Stimulated activated CD8-positive, alpha-beta memory T cell treated with anti-CD3 and anti-CD28 coated beads, Interleukin-15, amount 100 ng/mL, for 24 hours (primary cell): ENCODE measurements around the gene CTCF.
A peak's percentile ranks its signal among the peaks of the same experiment; 100 is the strongest.
"Not testable (repeated sequence)": the region's sequence is repeated elsewhere in the genome, so short reads cannot be mapped to it uniquely, and the experiment has no call there.

Source experiments
- DNase-seq: peaks from one replicate; pipeline ENCODE4 v3.0.0-alpha.2; 2020; ENCODE audit warnings: low read depth

CTCF gene

DNA sequence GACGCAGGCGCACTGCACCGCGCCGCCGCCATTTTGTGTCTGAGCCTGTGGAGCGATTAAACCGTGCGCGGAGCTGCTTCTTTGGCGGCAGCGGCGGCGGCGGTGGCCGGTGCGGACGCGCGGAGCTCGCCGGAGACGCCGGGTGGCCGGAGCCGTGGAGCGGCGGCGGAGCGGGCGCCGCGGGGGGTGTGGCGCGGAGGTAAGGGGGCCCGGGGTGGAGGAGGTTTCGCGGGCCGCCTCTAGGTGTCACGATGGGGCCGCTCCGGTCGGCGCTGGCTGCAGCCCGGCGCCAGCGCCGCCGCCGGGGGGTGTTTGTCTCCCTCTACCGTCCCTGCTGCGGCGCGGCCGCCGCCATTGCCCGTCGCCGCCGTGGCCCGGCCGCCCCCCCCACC lies at the start of gene CTCF:
Gene CTCF, plus strand, starts transcription at position 1 of the 392 bp plus-strand sequence. CDS start 48,307 bp downstream, outside the sequence.
- DNase-seq, result peak; percentile 60

DNA sequence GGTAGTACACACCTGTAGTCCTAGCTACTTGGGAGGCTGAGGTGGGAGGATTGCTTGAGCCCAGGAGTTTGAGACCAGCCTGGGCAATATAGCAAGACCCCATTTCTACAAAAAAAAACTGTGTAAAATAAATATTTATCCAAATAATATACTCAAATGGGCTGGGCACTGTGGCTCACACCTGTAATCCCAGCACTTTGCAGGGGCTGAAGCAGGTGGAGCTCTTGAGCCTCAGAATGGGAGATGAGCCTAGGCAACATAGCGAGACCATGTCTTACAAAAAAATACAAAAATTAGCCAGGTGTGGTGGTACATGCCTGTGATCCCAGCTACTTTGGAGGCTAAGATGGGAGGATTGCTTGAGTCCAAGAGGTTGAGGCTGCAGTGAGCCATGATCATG lies 48.4 kb upstream of the CTCF start:
- not testable (repeated sequence) for DNase-seq

- DNase-seq, result no peak
These were observed 47.9 kb upstream of the CTCF start for GRCh38 chr16:67514382-67514828.

DNA sequence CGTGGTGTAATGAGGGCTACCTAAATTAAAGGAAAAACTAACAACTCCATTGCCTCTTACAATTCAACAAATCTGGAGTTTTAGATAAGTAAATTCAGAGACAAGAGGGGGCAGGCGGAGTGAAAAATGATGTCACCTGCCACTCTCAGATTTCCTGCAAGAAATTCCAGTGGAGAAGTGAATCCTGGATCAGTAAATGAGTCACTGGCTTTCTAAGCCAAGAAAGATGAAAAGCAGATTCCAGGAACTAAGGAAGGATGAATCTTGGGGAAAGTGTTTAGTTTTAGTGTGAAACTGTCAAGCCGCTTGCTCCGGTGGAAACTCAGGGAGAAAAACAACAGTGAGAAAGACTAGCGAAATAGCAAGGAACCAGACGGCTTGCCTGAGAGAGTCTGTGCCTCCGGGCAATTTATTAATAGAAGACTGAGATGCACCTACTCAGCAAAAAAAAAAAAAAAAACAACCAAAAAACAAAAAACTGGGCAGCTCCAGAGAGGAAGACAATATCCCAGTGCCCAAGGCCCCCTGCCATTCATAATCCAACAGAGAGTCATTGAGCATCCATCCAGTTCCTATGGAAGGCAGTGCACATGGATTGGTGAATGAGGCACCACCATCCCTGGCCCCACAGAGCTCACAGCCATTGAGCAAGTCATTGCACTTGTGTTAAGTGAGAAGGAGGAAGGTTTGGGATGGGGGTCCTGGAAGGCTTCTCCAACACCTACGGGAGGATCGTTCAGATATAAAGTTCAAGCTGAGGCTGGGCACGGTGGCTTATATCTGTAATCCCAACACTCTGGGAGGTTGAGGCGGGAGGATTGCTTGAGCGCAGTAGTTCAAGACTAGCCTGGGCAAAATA lies 45.8 kb upstream of the CTCF start:
- DNase-seq, result no peak

GRCh38 chr16:67517155-67517445 lies 45.2 kb upstream of the CTCF start:
- DNase-seq, result no peak

DNA sequence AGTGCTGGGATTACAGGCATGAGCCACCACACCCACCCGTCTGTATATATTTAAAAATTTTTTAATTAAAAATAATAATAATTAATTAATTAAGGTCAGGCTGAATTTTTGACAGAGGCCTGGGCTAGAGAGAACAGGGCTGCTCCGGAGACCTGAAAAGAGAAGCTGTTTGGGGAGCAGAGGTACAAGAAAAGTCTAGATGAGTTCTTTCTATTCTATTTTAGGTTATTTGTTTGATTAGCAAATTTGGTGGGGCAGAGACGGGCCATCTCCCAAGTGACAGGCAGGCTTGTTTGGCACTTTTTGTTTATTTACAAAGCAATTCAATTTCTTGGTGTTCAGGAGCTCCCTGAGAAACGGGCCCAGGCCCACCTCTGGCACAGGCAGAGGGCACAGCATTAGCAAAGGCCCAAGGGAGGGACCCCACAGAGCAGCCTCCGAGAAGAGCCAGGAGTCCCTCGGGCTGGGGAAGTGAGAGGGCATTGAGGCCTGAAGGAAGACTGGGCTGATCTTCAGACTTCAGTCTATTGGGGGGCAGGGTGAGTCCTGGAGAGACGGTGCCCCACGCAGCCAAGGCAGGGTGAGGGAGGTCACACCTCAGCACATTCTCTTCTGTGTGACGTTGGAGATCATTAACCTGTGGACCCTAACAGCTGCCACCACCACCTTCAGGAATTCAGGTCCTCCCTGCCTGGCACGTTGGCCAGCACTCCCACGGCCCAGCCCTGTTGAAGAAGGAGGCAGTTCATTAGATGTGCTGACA lies 44.5 kb upstream of the CTCF start:
- no peak for DNase-seq

DNA sequence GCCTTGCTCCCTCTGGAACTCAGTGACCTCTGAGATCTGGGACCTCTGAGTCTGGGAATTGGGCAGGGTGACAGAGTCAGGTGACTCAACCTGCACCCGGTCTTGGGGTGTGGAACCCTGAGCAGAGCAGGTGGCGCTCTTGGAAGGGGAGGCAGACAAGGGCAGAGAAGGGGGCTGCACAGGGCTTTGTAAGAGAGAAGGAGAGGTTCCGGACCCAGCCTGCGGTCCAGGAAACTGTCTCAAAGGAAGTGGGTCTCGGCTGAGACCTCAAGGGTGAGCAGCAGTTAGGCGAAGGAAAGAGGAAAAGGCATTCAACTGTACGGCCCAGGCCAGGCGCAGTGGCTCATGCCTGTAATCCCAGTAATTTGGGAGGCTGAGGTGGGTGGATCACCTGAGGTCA lies 43.6 kb upstream of the CTCF start:
- DNase-seq, result no peak

DNA sequence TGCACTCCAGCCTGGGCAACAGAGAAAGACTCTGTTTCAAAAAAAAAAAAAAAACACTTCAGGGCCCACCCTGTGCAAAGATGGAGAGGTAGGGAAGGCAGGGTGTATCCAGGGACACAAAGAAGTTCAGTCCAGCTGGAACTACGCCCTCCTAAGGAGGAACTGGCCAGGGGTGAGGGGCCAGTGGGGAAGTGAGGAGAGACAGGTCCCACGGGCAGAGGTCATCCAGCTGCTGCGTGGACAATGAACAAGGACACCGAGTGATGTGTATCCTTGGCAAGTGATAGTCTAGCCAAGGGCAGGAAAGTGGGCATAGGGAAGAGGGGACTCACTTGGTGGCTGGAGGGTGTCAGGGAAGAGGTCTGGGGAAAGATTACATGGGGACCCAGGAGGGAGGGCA lies 43.1 kb upstream of the CTCF start:
- DNase-seq, result no peak

- DNase-seq, result peak; percentile 94
These were observed 41.1 kb upstream of the CTCF start for GRCh38 chr16:67521095-67521804.

DNA sequence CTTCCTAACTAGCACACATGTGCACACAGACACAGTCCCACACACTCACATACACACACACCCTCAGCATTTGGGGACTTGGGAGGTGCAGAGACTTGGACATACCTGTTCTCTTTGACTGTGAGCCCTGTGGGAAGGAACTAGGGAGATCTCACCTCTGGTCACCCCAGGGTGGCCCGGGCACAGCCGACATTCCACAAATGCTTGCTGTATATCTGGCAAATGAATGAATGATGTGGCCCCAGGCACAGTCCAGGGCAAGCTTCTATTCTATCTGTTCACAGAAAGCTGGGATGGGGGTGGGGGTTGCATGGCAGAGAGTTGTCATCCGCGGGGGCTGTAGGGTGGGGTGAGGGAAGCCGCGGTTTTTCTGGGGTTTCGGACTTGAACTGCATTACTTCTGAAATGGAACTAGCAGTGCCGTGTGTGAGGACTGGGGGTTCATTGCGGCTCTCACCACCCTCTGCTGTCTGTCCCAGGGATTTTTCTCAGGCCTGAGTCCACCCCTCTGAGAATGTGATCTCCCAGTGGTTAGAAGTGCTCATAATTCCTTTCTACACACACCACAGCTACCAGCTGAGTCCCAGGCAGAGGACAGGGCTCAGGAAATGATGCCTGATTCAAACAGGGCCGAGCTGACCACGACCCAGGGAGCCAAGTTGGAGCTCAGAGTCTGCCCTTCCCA lies 37.0 kb upstream of the CTCF start:
- no peak for DNase-seq

GRCh38 chr16:67526149-67526791 lies 36.1 kb upstream of the CTCF start:
- no peak for DNase-seq

- DNase-seq, result no peak
These were observed 34.0 kb upstream of the CTCF start, which contains the start of gene RIPOR1 for GRCh38 chr16:67528222-67528869. TSS of gene RIPOR1 (plus strand) at chr16:67528829. CDS start at chr16:67538447, 9,618 bp downstream.

DNA sequence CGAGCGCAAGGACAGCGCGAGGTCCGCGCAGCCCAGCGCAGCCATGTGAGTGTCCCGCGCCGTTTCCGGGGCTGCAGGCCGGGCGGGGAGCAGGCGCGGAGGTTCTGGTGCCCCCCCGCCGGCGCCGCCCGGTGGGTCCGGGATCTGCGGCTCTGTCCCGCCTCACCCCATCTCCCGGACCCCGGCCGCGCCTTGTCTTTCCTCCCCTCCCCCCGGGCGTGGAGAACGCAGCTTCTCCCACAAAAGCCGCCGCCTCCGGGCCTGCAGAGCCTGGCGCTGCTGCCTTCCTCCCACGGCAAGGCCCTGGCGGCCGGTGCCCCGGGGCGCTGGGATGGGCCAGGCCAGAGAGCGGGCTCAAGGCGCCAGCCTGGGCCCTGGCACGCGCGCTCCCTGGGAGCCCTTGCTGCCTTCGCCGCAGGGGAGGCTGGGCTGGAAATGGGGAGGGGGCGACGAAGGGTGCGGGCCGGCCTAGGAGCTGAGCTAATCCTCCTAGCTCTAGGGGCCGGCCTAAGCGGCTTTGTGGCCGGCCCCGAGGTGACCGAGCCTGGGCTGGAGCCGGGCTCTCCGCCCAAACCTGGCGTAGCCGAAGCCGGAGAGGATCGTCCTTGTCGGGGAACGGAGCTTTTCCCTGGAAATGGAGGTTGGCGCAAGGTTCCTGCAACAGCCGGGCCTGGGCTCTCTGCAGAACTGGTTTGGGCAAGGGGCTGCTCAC lies 33.3 kb upstream of the CTCF start:
- no peak for DNase-seq

DNA sequence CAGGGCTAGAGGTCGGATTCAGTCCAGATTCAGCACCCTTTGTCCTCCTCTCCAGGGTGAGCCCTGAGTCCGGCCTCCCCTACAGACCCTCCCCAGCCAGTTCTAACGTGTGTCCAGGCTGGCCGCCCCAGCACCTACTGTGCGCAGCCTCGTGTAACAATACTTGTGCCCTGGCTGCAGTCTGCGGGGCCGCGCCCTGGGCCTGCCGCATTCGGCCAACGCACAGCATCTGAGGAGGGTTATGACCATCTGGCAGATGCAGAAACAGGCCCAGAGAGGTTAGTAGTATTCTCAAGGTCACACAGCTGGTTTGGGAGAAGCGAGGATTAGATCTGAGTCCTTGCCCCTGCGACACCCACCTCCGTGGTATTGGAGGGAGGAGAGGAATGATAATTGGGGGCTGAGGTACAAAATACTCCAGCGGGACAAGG lies 32.7 kb upstream of the CTCF start:
- DNase-seq, result no peak

DNA sequence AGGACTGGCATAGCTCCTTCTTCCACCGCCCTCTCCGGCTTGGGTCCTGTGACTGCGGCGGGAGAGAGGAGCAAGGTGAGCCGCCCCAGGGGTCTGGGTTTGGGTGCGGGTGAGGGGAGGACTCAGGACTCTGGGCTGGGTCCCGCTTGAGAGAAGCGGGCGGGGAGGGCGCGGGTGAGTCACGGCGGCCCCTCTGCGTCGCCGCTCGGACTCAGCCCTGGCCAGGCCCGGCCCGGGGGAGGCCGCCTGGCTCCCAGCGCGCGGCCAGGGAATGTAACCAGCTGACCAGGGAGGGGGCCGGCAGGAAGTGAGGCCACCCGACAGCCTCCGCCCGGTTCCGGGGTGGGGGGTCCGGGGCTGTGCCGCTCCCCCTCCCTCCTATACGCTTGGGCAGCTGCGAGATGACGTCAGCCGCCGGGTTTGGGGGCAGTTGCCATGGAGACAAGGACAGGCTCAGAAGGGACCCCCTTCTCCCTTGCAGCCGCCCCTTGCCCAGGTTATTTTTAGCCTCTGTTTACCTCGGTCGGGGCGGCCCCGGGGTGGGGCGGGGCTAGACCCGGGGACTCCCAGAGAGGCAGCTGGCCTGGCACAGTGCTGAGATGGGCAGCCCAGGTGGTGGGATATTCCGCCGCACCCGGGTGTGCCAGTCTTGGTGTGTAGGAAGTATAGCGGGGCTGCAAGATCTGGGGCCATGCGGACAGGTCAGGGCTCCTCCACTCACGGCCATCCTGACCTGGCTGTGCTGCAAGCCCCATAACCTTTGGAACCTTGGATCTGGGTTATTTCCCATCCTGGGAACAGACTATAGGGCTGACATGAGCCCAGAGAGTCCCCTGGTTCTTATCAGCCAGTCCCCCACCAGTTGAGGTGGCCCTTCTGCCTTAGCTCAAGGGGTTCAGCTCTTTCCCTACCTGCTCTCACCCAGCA lies 32.0 kb upstream of the CTCF start:
- no peak for DNase-seq

GRCh38 chr16:67531247-67531646 lies 31.1 kb upstream of the CTCF start:
- no peak for DNase-seq

- no peak for DNase-seq
These were observed 29.2 kb upstream of the CTCF start for GRCh38 chr16:67533024-67533560.

DNA sequence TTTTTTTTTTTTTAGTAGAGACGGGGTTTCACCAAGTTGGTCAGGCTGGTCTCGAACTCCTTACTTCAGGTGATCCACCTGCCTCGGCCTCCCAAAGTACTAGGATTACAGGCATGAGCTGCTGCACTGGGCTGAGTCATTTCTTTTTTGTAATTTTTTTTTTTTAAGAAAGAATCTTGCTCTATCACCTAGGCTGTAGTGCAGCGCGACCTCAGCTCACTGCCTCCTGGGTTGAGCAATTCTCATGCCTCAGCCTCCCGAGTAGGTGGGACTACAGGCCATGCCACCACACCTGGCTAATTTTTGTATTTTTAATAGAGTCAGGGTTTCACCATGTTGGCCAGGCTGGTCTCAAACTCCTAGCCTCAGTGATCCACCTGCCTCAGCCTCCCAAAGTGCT lies 28.3 kb upstream of the CTCF start:
- DNase-seq, result not testable (repeated sequence)

DNA sequence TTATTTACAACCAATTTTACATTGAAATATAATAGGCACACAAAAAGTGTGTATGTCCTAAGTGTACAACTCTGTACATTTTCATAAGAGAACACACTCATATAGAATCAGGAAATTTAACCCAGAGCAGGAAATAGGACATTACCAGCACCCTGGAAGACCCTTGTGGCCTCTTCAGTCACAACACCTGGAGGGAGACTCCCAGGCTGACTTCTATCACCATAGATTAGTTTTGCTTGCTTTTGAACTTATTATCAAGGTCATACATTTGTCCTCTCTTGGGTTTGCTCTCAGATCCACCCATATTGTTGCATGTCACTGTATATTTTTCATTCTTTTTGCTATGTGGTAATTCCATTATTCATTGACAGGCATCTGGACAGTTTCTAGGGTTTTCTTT lies 27.9 kb upstream of the CTCF start:
- DNase-seq, result no peak
